ENCODE data around the gene ULBP3.
"Not testable (repeated sequence)": the region's sequence is repeated elsewhere in the genome, so short reads cannot be mapped to it uniquely, and the experiment has no call there.

Gene ULBP3

DNA sequence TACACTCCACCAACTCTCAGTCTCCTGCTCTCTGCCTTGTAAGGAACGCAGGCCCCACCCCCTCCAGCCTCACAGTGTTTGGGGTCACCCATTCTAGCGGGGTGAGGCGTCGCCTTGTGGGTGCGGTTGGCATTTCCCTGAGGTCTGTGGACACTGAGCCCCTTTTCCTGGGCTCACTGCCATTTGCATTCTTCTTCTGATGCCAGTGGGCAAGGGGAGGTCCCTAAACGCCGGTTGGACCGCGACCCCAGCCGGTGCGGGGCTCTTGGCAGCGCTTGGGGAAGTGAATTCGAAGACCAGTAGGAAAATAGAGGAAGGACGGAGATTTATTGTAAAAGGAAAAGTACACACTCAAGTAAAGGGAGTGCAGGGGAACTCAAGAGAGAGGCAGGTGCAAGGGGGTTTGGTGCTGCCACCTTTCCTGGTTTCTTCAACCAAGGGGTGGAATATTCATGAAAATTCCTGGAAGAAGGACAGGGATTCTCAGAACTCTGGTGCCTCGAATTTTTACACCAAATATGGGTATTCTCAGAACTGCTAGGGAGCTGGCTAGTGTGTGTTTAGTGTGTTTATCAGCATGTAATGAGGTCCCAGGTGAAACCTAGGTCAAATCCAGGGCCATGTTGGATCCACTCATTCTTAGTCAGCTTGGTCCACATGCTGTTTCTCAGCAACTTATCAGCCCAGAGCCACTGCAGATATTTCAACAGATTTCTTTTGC, 53.5 kb downstream of the ULBP3 start:
- DNase-seq (ENCODE audit: low read depth): not testable (repeated sequence)

DNA sequence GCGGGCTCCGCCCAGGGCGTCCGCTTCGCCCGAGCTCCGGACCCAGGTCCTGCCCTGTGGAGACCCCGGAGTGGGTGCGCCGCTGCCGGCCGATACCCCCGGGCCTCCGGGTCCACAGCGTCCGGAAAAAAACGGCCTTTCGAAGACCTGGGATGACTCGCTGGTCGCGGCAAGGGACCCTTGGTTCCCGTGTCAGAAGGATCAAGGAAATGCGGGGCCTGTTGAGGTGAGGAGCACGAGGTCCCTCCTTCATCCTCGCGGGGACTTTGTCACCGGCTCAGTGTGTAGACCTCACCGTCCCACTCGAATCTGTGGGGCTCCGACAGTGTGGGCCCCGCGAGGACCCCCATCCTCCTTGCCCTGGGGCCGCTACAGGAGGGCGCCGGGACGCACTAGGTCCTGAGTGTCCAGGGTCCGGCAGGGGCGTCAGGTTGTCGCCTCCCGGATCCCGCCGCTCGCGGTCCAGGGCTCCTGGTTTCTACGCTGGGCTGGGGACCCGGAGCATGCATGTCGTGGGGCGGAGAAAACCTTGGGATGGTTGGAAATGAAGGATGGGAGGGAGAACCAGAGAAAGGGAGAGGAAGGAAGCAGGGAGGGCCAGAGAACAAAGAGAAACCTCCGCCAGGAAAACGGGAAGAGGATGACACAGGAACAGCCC, 54.2 kb downstream of the ULBP3 start:
- not testable (repeated sequence) for DNase-seq (ENCODE audit: low read depth)

DNA sequence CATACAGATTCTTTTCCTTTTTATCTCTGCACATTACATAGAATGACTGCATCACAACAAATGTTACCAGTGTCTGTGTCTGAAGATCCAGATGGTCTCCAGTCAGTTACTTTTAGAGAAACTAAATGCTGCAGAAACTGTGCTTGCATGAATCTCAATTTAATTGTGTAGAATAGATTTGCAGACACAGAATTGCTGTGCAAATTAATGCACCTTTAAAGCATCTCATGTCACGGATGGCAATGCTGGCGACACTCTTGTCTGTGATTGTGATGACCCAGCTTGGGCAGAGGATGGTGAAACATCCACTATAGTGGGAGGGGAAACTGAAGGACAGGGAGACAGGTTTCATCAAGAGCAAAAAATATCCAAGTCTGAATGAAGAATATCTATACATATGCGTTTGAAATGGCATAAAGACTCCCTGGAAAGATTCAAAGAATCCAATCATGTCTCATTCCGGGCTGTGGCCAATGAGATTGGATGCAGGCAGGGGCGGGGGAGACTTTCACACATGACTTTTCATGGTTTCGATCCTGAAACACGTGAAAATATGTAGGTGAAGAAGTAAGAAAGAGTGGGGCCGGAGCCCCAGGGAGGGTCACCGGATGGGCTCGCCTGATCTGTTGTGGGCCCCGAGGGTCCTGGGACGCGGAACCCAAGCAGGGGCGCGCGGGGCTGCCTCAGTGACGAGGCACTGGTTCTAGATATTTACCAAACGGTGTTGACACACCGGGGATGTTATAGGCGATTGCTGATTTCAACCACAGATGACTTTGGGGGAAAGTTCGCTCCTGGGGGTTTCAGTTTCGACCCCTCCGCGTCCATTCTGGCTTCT, 54.9 kb downstream of the ULBP3 start:
- DNase-seq (ENCODE audit: low read depth): not testable (repeated sequence)

DNA sequence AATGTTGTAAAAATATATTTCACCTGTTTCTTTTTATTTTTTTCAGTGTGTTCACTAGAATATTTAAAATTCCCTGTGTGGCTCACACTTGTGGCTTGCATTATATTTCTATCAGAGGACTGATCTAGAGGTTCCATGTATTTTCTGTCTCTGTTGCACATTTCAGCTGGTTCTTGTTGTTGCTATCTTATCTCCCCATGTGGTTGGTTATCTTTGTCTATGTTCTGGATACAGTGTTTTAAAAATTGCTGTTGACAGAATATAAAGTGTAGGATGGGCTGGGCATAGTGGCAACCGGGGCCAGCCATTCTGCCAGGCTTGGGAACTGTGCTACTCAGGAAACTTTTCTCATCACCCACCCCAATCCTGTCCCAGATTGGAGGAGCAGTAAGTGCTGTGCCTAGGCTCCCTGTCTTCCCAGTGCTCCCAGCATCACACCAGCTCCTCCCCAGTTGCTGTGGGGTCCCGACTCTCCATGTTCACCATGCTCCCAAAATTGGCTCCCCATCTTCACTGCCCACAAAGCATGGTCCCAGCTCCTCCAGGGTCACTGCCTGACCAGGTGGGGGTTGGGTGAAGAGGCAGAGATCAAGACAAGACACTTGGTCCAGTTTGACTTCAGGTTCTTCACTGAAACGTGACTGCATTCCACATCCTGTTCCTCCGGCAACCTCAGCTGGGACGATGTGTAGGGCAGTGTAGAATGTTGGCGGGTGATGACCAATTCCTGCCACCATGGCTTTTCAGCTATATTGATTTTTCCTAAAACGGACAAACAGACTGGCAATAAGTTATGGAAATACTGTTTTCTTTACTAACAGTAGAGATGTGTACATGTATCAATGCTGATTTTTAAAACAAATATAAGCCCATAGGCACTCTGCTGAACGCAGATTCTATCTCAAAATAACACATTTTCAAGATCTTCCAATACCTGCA, 55.8 kb downstream of the ULBP3 start:
- DNase-seq (ENCODE audit: low read depth): not testable (repeated sequence)
